Measurements from ENCODE around the gene GOSR1.
"Not testable (repeated sequence)": the region's sequence is repeated elsewhere in the genome, so short reads cannot be mapped to it uniquely, and the experiment has no call there.

Gene GOSR1

DNA sequence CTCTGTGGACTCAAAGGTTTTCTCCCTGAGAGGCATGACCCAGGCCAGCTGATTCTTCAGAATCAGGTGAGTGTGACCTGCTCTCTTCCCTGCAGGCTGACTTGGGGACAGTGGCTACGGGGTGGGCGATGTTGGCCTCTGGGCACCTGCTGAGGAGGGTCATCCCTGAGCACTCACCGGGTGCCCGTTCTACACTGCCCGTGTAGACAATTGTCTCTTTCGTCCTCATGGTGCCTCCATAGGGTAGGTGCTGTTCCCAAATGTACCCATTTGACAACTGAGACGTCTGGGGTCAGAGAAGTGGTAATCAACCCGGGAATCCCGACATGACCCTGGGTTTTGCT is 74.8 kb downstream of the GOSR1 start:
- TF ChIP-seq, protein P1, sequence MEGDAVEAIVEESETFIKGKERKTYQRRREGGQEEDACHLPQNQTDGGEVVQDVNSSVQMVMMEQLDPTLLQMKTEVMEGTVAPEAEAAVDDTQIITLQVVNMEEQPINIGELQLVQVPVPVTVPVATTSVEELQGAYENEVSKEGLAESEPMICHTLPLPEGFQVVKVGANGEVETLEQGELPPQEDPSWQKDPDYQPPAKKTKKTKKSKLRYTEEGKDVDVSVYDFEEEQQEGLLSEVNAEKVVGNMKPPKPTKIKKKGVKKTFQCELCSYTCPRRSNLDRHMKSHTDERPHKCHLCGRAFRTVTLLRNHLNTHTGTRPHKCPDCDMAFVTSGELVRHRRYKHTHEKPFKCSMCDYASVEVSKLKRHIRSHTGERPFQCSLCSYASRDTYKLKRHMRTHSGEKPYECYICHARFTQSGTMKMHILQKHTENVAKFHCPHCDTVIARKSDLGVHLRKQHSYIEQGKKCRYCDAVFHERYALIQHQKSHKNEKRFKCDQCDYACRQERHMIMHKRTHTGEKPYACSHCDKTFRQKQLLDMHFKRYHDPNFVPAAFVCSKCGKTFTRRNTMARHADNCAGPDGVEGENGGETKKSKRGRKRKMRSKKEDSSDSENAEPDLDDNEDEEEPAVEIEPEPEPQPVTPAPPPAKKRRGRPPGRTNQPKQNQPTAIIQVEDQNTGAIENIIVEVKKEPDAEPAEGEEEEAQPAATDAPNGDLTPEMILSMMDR (IDR thresholded peaks at IDR 0.05; ENCODE audit: insufficient read depth, low read depth, low read length, missing control alignments) = no peak
- H3K4me3 ChIP-seq (ENCODE audit: low read depth, low read length) = no peak overlapping the region
- DNase-seq (ENCODE audit: low read depth) = no peak

DNA sequence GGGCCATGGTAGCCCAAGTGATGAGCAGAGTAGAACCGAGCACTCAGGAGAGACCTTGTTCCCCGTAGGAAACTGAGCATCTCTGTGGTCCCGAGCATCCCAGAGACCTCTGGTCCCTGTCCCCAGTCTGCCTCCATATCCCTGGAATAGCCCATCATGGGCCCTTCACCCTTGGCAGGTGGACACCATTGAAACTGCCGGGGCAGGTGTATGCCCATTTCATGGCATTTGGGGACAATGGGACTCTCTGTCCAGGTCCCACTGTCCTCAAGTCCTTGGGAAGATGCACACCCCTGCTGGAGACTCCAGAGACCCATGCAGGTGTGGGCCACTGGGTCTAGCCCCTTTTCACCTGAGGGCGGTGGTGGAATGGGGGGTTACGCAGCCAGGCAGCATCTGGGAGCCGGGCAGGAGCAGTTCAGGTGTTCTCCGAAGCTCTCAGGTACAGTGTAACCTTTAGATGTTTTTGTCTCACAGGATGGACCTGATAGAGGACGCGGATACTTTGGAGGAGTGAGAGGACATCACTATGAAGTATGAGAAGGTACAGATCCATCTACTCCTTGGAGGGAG is 75.9 kb downstream of the GOSR1 start:
- TF ChIP-seq, protein P1 (IDR thresholded peaks at IDR 0.05; ENCODE audit: insufficient read depth, low read depth, low read length, missing control alignments) = no peak
- H3K4me3 ChIP-seq (ENCODE audit: low read depth, low read length) = no peak overlapping the region
- no peak for DNase-seq (ENCODE audit: low read depth)

DNA sequence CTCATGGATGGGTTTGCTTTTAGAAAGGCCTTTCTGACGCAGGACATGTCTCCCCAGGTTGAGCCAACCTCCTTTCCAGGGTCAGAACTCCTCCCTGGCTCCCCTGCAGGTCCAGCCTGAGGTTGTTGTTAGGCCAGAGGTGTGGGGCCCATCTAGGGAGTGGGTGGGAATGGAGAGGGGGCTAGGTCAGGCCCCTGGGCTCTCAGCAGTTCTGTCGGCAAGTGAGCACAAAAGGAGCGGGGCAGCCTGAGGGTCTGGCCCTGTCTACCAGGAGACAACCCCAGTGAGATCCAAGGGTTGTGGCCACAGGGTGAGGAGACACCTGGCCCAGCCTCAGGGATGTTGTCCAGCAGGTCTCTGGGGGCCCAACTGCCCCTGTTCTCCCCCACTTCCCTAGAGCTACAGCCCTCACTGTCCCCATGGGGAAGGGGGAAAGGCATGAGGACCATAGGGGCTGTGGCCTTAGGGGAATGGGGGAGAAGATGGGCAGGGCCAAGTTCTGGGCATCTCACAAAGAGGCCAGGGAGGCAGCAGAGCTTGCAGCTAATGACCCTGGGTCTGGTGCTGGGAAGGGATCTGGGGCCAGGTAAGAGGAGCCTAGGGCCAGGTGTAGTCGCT is 76.7 kb downstream of the GOSR1 start:
- not testable (repeated sequence) for H3K4me3 ChIP-seq (ENCODE audit: low read depth, low read length); DNase-seq (ENCODE audit: low read depth)

DNA sequence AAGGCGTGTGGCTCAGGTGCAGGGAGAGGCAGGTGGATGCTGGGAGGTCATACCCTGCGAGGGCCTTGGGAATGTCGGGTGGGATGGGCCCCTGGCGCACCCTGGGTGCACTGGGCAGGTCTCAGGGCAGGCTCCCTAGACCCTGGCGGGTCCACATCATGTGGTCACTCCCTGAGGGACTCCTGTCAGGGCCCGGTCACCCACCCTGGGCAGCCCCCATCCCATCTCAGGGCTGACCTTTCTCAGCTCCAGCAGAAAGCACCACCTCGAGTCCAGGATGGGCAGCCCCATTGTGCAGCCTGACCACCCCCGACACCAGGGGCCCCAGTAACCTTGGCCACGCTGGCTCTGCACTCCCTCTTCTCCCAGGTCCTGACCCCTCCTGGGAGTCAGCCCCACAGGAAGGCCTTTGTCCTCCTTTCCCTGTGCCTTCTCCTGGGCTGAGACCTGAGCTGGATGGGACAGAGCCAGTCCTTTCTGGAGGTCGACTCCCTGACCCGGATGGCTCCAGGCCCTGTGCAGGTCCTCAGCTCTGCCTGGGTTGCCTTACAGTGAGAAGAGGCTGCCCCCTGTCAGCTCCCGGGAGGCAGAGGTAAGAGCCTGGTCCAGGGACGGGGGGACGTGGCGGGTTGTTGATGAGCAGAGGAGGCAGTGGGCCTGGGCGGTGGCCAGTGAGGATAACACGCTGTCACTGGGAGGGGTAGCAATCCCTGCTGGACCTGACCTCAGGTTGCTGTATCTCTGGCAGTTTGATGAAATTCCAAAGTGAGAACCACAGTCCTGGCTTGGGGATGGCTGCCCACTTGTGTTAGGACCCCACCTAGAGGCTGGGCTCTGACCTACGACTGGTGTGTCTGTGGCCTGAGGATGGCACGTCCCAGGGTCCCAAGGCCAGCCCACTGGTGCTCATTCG is 77.9 kb downstream of the GOSR1 start:
- peak; percentile 14 for DNase-seq (ENCODE audit: low read depth)
- H3K4me3 ChIP-seq (ENCODE audit: low read depth, low read length) = no peak overlapping the region
- TF ChIP-seq, protein P1 (IDR thresholded peaks at IDR 0.05; ENCODE audit: insufficient read depth, low read depth, low read length, missing control alignments) = peak; percentile 18

DNA sequence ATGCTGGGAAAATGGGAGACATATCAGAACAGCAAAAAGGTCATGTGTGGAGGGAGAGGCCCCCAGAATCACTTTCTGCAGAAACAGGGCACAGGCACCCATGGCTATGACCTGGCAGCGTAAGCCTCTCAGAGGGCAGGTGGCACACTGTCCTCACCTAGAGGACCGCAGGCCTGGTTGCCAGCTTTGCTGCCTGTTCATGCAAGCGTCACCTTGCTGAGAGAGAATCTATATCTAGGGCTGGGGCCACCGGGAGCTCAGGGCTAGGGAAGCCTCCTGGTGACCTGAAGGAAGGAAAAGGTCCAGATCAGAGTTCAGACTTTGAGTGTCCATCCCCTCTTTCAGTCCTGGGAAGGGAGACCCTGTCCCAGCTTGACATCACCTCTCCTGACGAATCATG is 78.7 kb downstream of the GOSR1 start:
- no peak for DNase-seq (ENCODE audit: low read depth)
- TF ChIP-seq, protein P1 (IDR thresholded peaks at IDR 0.05; ENCODE audit: insufficient read depth, low read depth, low read length, missing control alignments) = no peak
- no peak overlapping the region for H3K4me3 ChIP-seq (ENCODE audit: low read depth, low read length)

DNA sequence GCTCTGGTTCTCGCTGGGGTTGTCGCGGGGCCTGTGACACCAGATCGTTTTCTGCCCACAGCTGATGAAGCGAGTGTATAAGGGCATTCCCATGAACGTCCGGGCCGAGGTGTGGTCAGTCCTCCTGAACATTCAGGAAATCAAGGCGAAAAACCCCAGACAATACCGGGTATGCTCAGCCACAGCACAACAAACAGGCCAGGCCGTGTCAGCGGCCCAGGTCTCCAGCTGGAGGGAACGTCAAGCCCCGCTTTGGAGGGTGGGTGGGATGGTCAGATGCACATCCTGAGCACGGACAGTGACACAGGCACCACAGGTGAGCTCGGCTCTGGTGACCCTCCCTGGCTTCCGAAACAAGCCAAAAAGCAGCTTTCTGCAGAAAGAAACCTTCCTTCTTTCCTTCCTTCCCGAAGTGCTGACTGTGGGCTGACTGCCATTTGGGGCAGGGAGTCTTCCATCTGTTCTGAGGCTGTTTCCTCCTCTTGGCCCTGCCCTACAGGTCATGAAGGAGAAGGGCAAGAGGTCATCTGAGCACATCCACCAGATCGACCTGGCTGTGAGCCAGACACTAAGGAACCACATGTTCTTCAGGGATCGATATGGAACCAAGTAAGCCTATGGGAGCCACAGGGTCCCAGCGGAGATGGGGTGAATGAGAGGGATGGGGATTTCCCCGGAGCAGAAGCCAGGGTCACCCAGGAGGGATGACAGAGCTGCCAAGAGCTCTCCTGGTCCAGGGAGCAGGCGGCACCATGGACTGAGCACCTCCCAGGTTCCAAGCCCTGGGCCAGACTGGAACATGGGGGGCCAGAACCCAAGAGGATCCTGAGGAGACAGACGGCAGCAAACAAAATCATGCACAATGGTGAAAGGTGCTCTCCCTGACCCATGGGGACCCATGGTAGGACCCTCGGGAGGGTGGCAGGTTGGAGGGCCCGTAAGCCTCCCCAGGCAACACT is 79.4 kb downstream of the GOSR1 start:
- TF ChIP-seq, protein P1 (IDR thresholded peaks at IDR 0.05; ENCODE audit: insufficient read depth, low read depth, low read length, missing control alignments) = no peak
- DNase-seq (ENCODE audit: low read depth) = no peak
- no peak overlapping the region for H3K4me3 ChIP-seq (ENCODE audit: low read depth, low read length)

All from GM12865 (cell line).